Caco-2 (cell line): ENCODE data around the gene KRT77. TPM values are rescaled to one million over a fixed set of nuclear protein-coding genes. Genes with fewer than 3 reads are reported as not detected.

Experiments used
- BruUV-seq: library from RNA; stranded (reverse); fragments of 400-500 nt; replicated peaks from 2 replicates; lab custom pipeline; 2021; lab: Mats Ljungman, UMichigan
- CTCF ChIA-PET: fragments of 300-600 bp; sonication (Branson Sonifier 250); formaldehyde crosslinking; loops from one replicate; lab custom pipeline; 2022; ENCODE audit warnings: antibody characterized with exemption; lab: Charles Lee
- POLR2A ChIA-PET: fragments of 300-600 bp; sonication (Branson Sonifier 250); formaldehyde crosslinking; loops from one replicate; lab custom pipeline; 2022; ENCODE audit warnings: antibody characterized with exemption; lab: Charles Lee
- DNase-seq, 2 experiments: peaks; one replicate each; pipeline versions ENCODE4 v3.0.0 to v3.0.0-alpha.2; 2020 to 2022
- H3K27me3 ChIP-seq: replicated peaks from 2 replicates; pipeline ENCODE4 v1.6.0; 2011; ENCODE audit warnings: low read length; ENCODE audit not compliant: control insufficient read depth, insufficient read depth
- H3K36me3 ChIP-seq: 2 replicates; pipeline ENCODE4 v1.5.1; 2011; ENCODE audit warnings: low read length; ENCODE audit not compliant: control insufficient read depth, insufficient read depth
- H3K4me1 ChIP-seq: fragments of 250-450 bp; sonication (Bioruptor Pico); 2 replicates; pipeline ENCODE4 v1.5.1; 2020; ENCODE audit warnings: mild to moderate bottlenecking
- H3K4me3 ChIP-seq: 2 replicates; pipeline ENCODE4 v1.5.1; 2011; ENCODE audit warnings: low read depth, mild to moderate bottlenecking, control low read depth, low read length
- H3K9me3 ChIP-seq: fragments of 250-450 bp; sonication (Bioruptor Pico); 2 replicates; pipeline ENCODE4 v1.5.1; 2020; ENCODE audit warnings: mild to moderate bottlenecking, moderate library complexity
- H3K27ac Mint-ChIP-seq: one replicate; pipeline ENCODE4 v1.8.0; 2022; ENCODE audit warnings: mixed read lengths; ENCODE audit not compliant: unreplicated experiment
- H3K27me3 Mint-ChIP-seq: one replicate; pipeline ENCODE4 v1.8.0; 2022; ENCODE audit warnings: mixed read lengths; ENCODE audit not compliant: insufficient read depth, unreplicated experiment
- H3K36me3 Mint-ChIP-seq: one replicate; pipeline ENCODE4 v1.8.0; 2022; ENCODE audit warnings: mild to moderate bottlenecking, mixed read lengths; ENCODE audit not compliant: insufficient read depth, unreplicated experiment
- H3K4me1 Mint-ChIP-seq: one replicate; pipeline ENCODE4 v1.8.0; 2022; ENCODE audit warnings: low read depth, mixed read lengths; ENCODE audit not compliant: unreplicated experiment
- H3K4me3 Mint-ChIP-seq: one replicate; pipeline ENCODE4 v1.8.0; 2022; ENCODE audit warnings: mild to moderate bottlenecking, moderate library complexity, mixed read lengths; ENCODE audit not compliant: unreplicated experiment
- H3K9me3 Mint-ChIP-seq: one replicate; pipeline ENCODE4 v1.8.0; 2022; ENCODE audit warnings: mixed read lengths; ENCODE audit not compliant: unreplicated experiment
- CTCF ChIP-seq, 2 experiments: fragments of 200-600 bp in 1 of 2; IDR thresholded peaks; 1 replicate in 1 of 2; 2 replicates in 1 of 2; pipeline versions ENCODE4 v1.5.1 to v1.8.0; 2011 to 2022; ENCODE audit warnings: antibody characterized with exemption in 1 of 2, control low read depth in 1 of 2, inconsistent platforms in 1 of 2, low read depth in 1 of 2, low read length in 1 of 2, mild to moderate bottlenecking in 1 of 2, moderate library complexity in 1 of 2; ENCODE audit not compliant: insufficient read depth in 1 of 2, severe bottlenecking in 1 of 2, unreplicated experiment in 1 of 2
- intact Hi-C: fragments of 100-400 bp; cut with micrococcal nuclease; formaldehyde crosslinking; loops from one replicate; pipeline ENCODE4 v1.10.0; 2022; ENCODE audit not compliant: unreplicated experiment
- total RNA-seq: library from RNA; stranded (reverse); gene quantifications from 2 replicates; pipeline ENCODE4 v1.2.3, GENCODE V29; 2022

Gene KRT77
- total RNA-seq, 1 experiment from 2014 or later: not detected

GRCh38 chr12:52645982-52646381, 57.3 kb downstream of the KRT77 start:
- ChIA-PET CTCF (interaction anchor here (0.6 kb wide), 1 partner anchor 225 kb away, joined by 3 read pairs; no protein-coding TSS in a partner anchor), POLR2A (no interaction called here)
- DNase-seq: no peak
- no peak for TF ChIP-seq CTCF (IDR thresholded peaks at IDR 0.05; ENCODE audit: insufficient read depth in 1 of 2, low read depth in 1 of 2, low read length in 1 of 2, severe bottlenecking in 1 of 2, unreplicated experiment in 1 of 2)
- Mint-ChIP-seq H3K36me3 (no peaks in the 10 kb centered on the region), H3K4me1 (no peaks in the 10 kb centered on the region), H3K27ac (no peak overlapping the region), H3K4me3 (no peak overlapping the region), H3K9me3 (no peaks in the 10 kb centered on the region), H3K27me3 (peaks cover 31% of the 10 kb centered on the region)
- intact Hi-C loops: no loop called here
- Histone ChIP-seq H3K27me3 (no peaks in the 10 kb centered on the region; the same call in 1 of the 2 replicates), H3K9me3 (no peaks in the 10 kb centered on the region), H3K4me1 (no peaks in the 10 kb centered on the region), H3K36me3 (no peaks in the 10 kb centered on the region), H3K4me3 (no peak overlapping the region)
- BruUV-seq: no TSS peak

- no peaks in the 10 kb centered on the region for H3K36me3 ChIP-seq
- Mint-ChIP-seq H3K4me3 (no peak overlapping the region), H3K4me1 (no peaks in the 10 kb centered on the region), H3K27ac (no peak overlapping the region), H3K9me3 (no peaks in the 10 kb centered on the region), H3K27me3 (peaks cover 31% of the 10 kb centered on the region), H3K36me3 (no peaks in the 10 kb centered on the region)
- ChIA-PET POLR2A (no interaction called here), CTCF (no interaction called here)
- no peaks in the 10 kb centered on the region for H3K9me3 ChIP-seq
- no peak for TF ChIP-seq CTCF (IDR thresholded peaks at IDR 0.05; ENCODE audit: insufficient read depth in 1 of 2, low read depth in 1 of 2, low read length in 1 of 2, severe bottlenecking in 1 of 2, unreplicated experiment in 1 of 2)
- intact Hi-C loops: no loop called here
- BruUV-seq: no TSS peak
- H3K27me3 ChIP-seq: no peaks in the 10 kb centered on the region; the same call in 1 of the 2 replicates
- H3K4me1 ChIP-seq: no peaks in the 10 kb centered on the region
- DNase-seq: no peak
- no peak overlapping the region for H3K4me3 ChIP-seq
Observed at GRCh38 chr12:52645120-52645761, 58.1 kb downstream of the KRT77 start.

- no peak for TF ChIP-seq CTCF (IDR thresholded peaks at IDR 0.05; ENCODE audit: insufficient read depth in 1 of 2, low read depth in 1 of 2, low read length in 1 of 2, severe bottlenecking in 1 of 2, unreplicated experiment in 1 of 2)
- Histone ChIP-seq H3K36me3 (no peaks in the 10 kb centered on the region), H3K4me3 (no peak overlapping the region), H3K27me3 (no peaks in the 10 kb centered on the region; the same call in 1 of the 2 replicates), H3K9me3 (no peaks in the 10 kb centered on the region), H3K4me1 (no peaks in the 10 kb centered on the region)
- no peak for DNase-seq
- ChIA-PET POLR2A (no interaction called here), CTCF (no interaction called here)
- Mint-ChIP-seq H3K4me3 (no peak overlapping the region), H3K27ac (no peak overlapping the region), H3K36me3 (no peaks in the 10 kb centered on the region), H3K4me1 (no peaks in the 10 kb centered on the region), H3K27me3 (peaks cover 35% of the 10 kb centered on the region), H3K9me3 (no peaks in the 10 kb centered on the region)
- intact Hi-C loops: no loop called here
- BruUV-seq: no TSS peak
Observed at GRCh38 chr12:52644078-52644415, 59.3 kb downstream of the KRT77 start.
